Subcutaneous adipose tissue (tissue), 4 donors: ENCODE results near the gene COMMD4. TPM values are rescaled to one million over a fixed set of nuclear protein-coding genes. Genes with fewer than 3 reads are reported as not detected.

ENCODE experiments used
- CTCF ChIP-seq: fragments of 450-650 bp; IDR thresholded peaks from one replicate; pipeline ENCODE4 v1.5.1; 2016; ENCODE audit warnings: low read depth, mild to moderate bottlenecking, control low read depth, antibody characterized with exemption, moderate library complexity
- total RNA-seq, 4 donors: library from RNA; depleted of rRNA; stranded (reverse); fragments of >200 nt; gene quantifications; one replicate each; pipeline ENCODE4 v1.1.0, GENCODE V29; 2016

The COMMD4 gene
- total RNA-seq, 4 donors from 2014 or later, result 26.9 to 48.9 (median 44.0) TPM

- no peak for TF ChIP-seq CTCF
Observed at GRCh38 chr15:75360856-75361255, 25.0 kb downstream of the COMMD4 start.

- no peak for TF ChIP-seq CTCF
Observed at GRCh38 chr15:75361361-75361988, 25.6 kb downstream of the COMMD4 start.

- no peak for TF ChIP-seq CTCF
Observed at GRCh38 chr15:75361989-75362641, 26.3 kb downstream of the COMMD4 start.

- no peak for TF ChIP-seq CTCF
Observed at GRCh38 chr15:75362642-75363249, 26.9 kb downstream of the COMMD4 start.

GRCh38 chr15:75363786-75364185, 27.9 kb downstream of the COMMD4 start:
- no peak for TF ChIP-seq CTCF

GRCh38 chr15:75364881-75365280, 29.0 kb downstream of the COMMD4 start:
- TF ChIP-seq CTCF, result no peak

GRCh38 chr15:75366163-75366562, 30.3 kb downstream of the COMMD4 start:
- no peak for TF ChIP-seq CTCF
